Liver (tissue), 9 donors: ENCODE results near the gene LILRB5. TPM values are rescaled to one million over a fixed set of nuclear protein-coding genes. Genes with fewer than 3 reads are reported as not detected.

Source experiments
- DNase-seq: peaks from one replicate; pipeline ENCODE4 v3.0.0-alpha.2; 2017; ENCODE audit warnings: low spot score
- H3K27ac ChIP-seq, 2 donors: one replicate each; pipeline ENCODE4 v1.7.0; 2013; ENCODE audit warnings: inconsistent platforms in 2 of 2, low read length in 2 of 2, control low read depth in 1 of 2, low read depth in 1 of 2, mild to moderate bottlenecking in 1 of 2
- H3K27me3 ChIP-seq, 4 donors: one replicate each; pipeline versions ENCODE4 v1.6.1 to v1.7.0; 2013; ENCODE audit warnings: low read length in 3 of 4, inconsistent platforms in 1 of 4, mild to moderate bottlenecking in 1 of 4, moderate library complexity in 1 of 4; ENCODE audit not compliant: control insufficient read depth in 4 of 4, insufficient read depth in 4 of 4
- H3K36me3 ChIP-seq, 4 donors: one replicate each; pipeline versions ENCODE4 v1.6.1 to v1.7.0; 2013; ENCODE audit warnings: low read length in 3 of 4, mild to moderate bottlenecking in 3 of 4, low read depth in 1 of 4, moderate library complexity in 1 of 4; ENCODE audit not compliant: control insufficient read depth in 4 of 4, insufficient read depth in 3 of 4
- H3K4me1 ChIP-seq, 4 donors: one replicate each; pipeline versions ENCODE4 v1.6.1 to v1.7.0; 2013; ENCODE audit warnings: low read length in 3 of 4, mild to moderate bottlenecking in 3 of 4, moderate library complexity in 1 of 4; ENCODE audit not compliant: control insufficient read depth in 4 of 4, insufficient read depth in 4 of 4
- H3K4me3 ChIP-seq, 3 donors: one replicate each; pipeline versions ENCODE4 v1.6.1 to v1.7.0; 2013; ENCODE audit warnings: low read length in 3 of 3, control low read depth in 1 of 3, low read depth in 1 of 3, mild to moderate bottlenecking in 1 of 3
- H3K9ac ChIP-seq, 2 donors: one replicate each; pipeline ENCODE4 v1.7.0; 2013; ENCODE audit warnings: low read length in 2 of 2, mild to moderate bottlenecking in 2 of 2, moderate library complexity in 2 of 2, control low read depth in 1 of 2, low read depth in 1 of 2
- H3K9me3 ChIP-seq, 4 donors: one replicate each; pipeline versions ENCODE4 v1.6.1 to v1.7.0; 2013; ENCODE audit warnings: low read length in 3 of 4; ENCODE audit not compliant: control insufficient read depth in 4 of 4
- ATF3 ChIP-seq: IDR thresholded peaks from 2 replicates; pipeline ENCODE4 v1.6.1; 2016; ENCODE audit warnings: antibody characterized with exemption
- CTCF ChIP-seq: fragments of 150-350 bp; IDR thresholded peaks from 2 replicates; pipeline ENCODE4 v1.5.1; 2017; ENCODE audit warnings: improper control_type of control experiment, low read depth, low read length; ENCODE audit not compliant: missing input control
- EGR1 ChIP-seq, 2 donors: IDR thresholded peaks; 2 replicates each; pipeline ENCODE4 v1.6.1; 2016 to 2018; ENCODE audit warnings: antibody characterized with exemption in 2 of 2, low read depth in 2 of 2
- FOXA1 ChIP-seq: IDR thresholded peaks from 2 replicates; pipeline ENCODE4 v1.6.1; 2016; ENCODE audit warnings: antibody characterized with exemption
- FOXA2 ChIP-seq: IDR thresholded peaks from 2 replicates; pipeline ENCODE4 v1.6.1; 2016; ENCODE audit warnings: antibody characterized with exemption
- GABPA ChIP-seq, 2 donors: IDR thresholded peaks in 1 of 2; conservative IDR thresholded peaks in 1 of 2; 2 replicates each; pipeline ENCODE4 v1.6.1; 2016; ENCODE audit warnings: antibody characterized with exemption in 2 of 2, mild to moderate bottlenecking in 1 of 2, moderate library complexity in 1 of 2
- HNF4A ChIP-seq, 2 donors: conservative IDR thresholded peaks; 2 replicates each; pipeline ENCODE4 v1.6.1; 2016; ENCODE audit warnings: antibody characterized with exemption in 2 of 2, mild to moderate bottlenecking in 2 of 2
- JUND ChIP-seq, 2 donors: IDR thresholded peaks; 2 replicates each; pipeline ENCODE4 v1.6.1; 2016; ENCODE audit warnings: antibody characterized with exemption in 2 of 2
- MAX ChIP-seq: IDR thresholded peaks from 2 replicates; pipeline ENCODE4 v1.6.1; 2016; ENCODE audit warnings: antibody characterized with exemption
- NR2F2 ChIP-seq: IDR thresholded peaks from 2 replicates; pipeline ENCODE4 v1.6.1; 2016; ENCODE audit warnings: antibody characterized with exemption
- RAD21 ChIP-seq, 2 donors: IDR thresholded peaks; 2 replicates each; pipeline ENCODE4 v1.6.1; 2016; ENCODE audit warnings: antibody characterized with exemption in 2 of 2, mild to moderate bottlenecking in 2 of 2
- SP1 ChIP-seq: IDR thresholded peaks from 2 replicates; pipeline ENCODE4 v1.6.1; 2018; ENCODE audit warnings: antibody characterized with exemption, mild to moderate bottlenecking
- TAF1 ChIP-seq: conservative IDR thresholded peaks from 2 replicates; pipeline ENCODE4 v1.6.1; 2016; ENCODE audit warnings: antibody characterized with exemption, mild to moderate bottlenecking
- ZBTB33 ChIP-seq: IDR thresholded peaks from 2 replicates; pipeline ENCODE4 v1.6.1; 2016; ENCODE audit warnings: antibody characterized with exemption
- WGBS: extraction: QIAGEN DNeasy Blood & Tissue Kit; methylation state at CpG from one replicate; pipeline ENCODE4 v1.1.7; 2013; 5-methylcytosine and 5-hydroxymethylcytosine counted together
- polyA plus RNA-seq, 2 donors: library from polyadenylated mRNA; stranded (reverse) in 1 of 2; unstranded in 1 of 2; fragments of 200-250 nt in 1 of 2; fragments of >200 nt in 1 of 2; fragmentation: Nextera tagmentation in 1 of 2; extraction: Ambion mirVana in 1 of 2; gene quantifications; one replicate each; pipeline versions ENCODE4 v1.2.1 to v1.2.3, GENCODE V29; 2013 to 2015
- total RNA-seq, 2 donors: library from RNA; depleted of rRNA; stranded (reverse); fragments of >200 nt; gene quantifications; one replicate each; pipeline ENCODE4 v1.2.3, GENCODE V29; 2014
- donor health status: healthy.
- donor health status: healthy.
- donor health status: healthy.
- donor health status: healthy.
- donor health status: healthy.

The LILRB5 gene
- total RNA-seq: 1 to 10 TPM; 5.4 to 7.1 TPM
- 10 to 100 TPM in 1 of 2 donors, 1 to 10 TPM in 1; 5.1 to 10.8 TPM for polyA plus RNA-seq

GRCh38 chr19:54257116-54257480, at the start of gene LILRB5:
LILRB5 (minus strand) TSS chr19:54257273; CDS start chr19:54257193, 80 bp downstream.
- no peak for DNase-seq
- no peaks in the 10 kb centered on the region for H3K36me3 ChIP-seq
- no peak within 1 kb of the TSS for H3K27ac ChIP-seq
- H3K4me3 ChIP-seq: no peak within 1 kb of the TSS
- H3K27me3 ChIP-seq: no peaks in the 10 kb centered on the region
- H3K9ac ChIP-seq: no peak within 1 kb of the TSS
- TF ChIP-seq TAF1 (no peak), RAD21 (IDR thresholded peaks at IDR 0.05) (no peak), ZBTB33 (no peak), CTCF (no peak), MAX (no peak), EGR1 (IDR thresholded peaks at IDR 0.05; ENCODE audit: low read depth in 2 of 2) (no peak), ATF3 (no peak), GABPA (IDR thresholded peaks at IDR 0.05 in 1 of 2, conservative IDR thresholded peaks at IDR 0.05 in 1 of 2) (no peak), FOXA2 (no peak), JUND (IDR thresholded peaks at IDR 0.05) (no peak)
- 61% methylated on average over 9 of the region's 9 CpGs for WGBS
- no peaks in the 10 kb centered on the region for H3K9me3 ChIP-seq
- H3K4me1 ChIP-seq: no peaks in the 10 kb centered on the region

- WGBS: 75% methylated on average over 1 of the region's 1 CpG
- TF ChIP-seq NR2F2 (no peak), SP1 (no peak), FOXA1 (no peak), CTCF (no peak), ZBTB33 (no peak), HNF4A (conservative IDR thresholded peaks at IDR 0.05) (no peak), RAD21 (IDR thresholded peaks at IDR 0.05) (no peak)
- Histone ChIP-seq H3K4me3 (no peak overlapping the region), H3K27ac (no peak overlapping the region), H3K4me1 (no peaks in the 10 kb centered on the region), H3K36me3 (no peaks in the 10 kb centered on the region), H3K9me3 (peaks cover 0 to 2% (median 0%) of the 10 kb centered on the region in 4 donors), H3K9ac (no peak overlapping the region), H3K27me3 (peaks cover 0 to 8% (median 0%) of the 10 kb centered on the region in 4 donors)
- DNase-seq: no peak
These were observed 48.1 kb upstream of the LILRB5 start for GRCh38 chr19:54305141-54305540.
